ENCODE results near the gene PHTF1. TPM values are rescaled to one million over a fixed set of nuclear protein-coding genes. Genes with fewer than 3 reads are reported as not detected.

PHTF1 gene
- total RNA-seq, 4 donors from 2014 or later, result 11.3 to 23.3 (median 17.9) TPM

DNA sequence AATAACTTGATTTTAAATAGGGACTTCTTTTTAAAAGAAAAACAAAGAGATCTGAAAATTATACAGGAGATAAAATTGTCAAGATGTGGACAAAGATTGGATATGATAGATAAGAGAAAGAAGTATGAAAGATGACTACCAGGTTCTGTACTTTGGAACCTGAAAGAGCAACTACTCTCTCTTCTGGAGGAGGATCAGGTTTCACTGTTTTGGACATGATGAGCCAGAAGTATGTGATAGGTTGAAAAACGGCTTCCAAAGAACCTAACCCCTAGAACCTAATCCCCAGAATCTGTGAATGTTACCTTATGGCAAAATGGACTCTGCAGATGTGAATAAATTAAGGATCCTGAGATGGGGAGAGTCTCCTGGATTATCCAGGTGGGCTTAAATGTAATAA lies 26.8 kb upstream of the PHTF1 start:
- no peaks in the 10 kb centered on the region for H3K27me3 ChIP-seq
- peaks cover 6 to 60% (median 23%) of the 10 kb centered on the region in 4 donors for H3K4me1 ChIP-seq
- DNase-seq (ENCODE audit: low spot score in 2 of 2), result no peak
- H3K27ac ChIP-seq, result no peak overlapping the region
- no peaks in the 10 kb centered on the region for H3K36me3 ChIP-seq
- H3K9me3 ChIP-seq, result no peaks in the 10 kb centered on the region
- 55 to 81% methylated on average over 1 of the region's 1 CpG for WGBS, 2 donors
- H3K4me3 ChIP-seq, result no peak overlapping the region
- no peak for TF ChIP-seq EP300 (IDR thresholded peaks at IDR 0.05)
- TF ChIP-seq POLR2A (IDR thresholded peaks at IDR 0.05), result no peak
- TF ChIP-seq, protein P1, sequence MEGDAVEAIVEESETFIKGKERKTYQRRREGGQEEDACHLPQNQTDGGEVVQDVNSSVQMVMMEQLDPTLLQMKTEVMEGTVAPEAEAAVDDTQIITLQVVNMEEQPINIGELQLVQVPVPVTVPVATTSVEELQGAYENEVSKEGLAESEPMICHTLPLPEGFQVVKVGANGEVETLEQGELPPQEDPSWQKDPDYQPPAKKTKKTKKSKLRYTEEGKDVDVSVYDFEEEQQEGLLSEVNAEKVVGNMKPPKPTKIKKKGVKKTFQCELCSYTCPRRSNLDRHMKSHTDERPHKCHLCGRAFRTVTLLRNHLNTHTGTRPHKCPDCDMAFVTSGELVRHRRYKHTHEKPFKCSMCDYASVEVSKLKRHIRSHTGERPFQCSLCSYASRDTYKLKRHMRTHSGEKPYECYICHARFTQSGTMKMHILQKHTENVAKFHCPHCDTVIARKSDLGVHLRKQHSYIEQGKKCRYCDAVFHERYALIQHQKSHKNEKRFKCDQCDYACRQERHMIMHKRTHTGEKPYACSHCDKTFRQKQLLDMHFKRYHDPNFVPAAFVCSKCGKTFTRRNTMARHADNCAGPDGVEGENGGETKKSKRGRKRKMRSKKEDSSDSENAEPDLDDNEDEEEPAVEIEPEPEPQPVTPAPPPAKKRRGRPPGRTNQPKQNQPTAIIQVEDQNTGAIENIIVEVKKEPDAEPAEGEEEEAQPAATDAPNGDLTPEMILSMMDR (IDR thresholded peaks at IDR 0.05), result no peak

- peak overlapping the region in 1 of 4 donors; percentile 32 for H3K27ac ChIP-seq
Observed at GRCh38 chr1:113784104-113784779, 25.0 kb upstream of the PHTF1 start.

GRCh38 chr1:113783254-113784103 lies 24.2 kb upstream of the PHTF1 start:
- Histone ChIP-seq H3K9me3 (no peaks in the 10 kb centered on the region), H3K36me3 (no peaks in the 10 kb centered on the region), H3K4me1 (peaks cover 6 to 59% (median 23%) of the 10 kb centered on the region in 4 donors), H3K4me3 (no peak overlapping the region), H3K27me3 (no peaks in the 10 kb centered on the region), H3K27ac (peak overlapping the region in 2 of 4 donors; percentile 19 to 32)
- peak in 1 of 2 donors; percentile 43 for DNase-seq (ENCODE audit: low spot score in 2 of 2)
- 33 to 46% methylated on average over 4 of the region's 4 CpGs for WGBS, 2 donors
- TF ChIP-seq POLR2A (IDR thresholded peaks at IDR 0.05) (no peak), EP300 (IDR thresholded peaks at IDR 0.05) (peak in 1 of 2 donors; percentile 57)

More at GRCh38 chr1:113784104-113784779, 25.0 kb upstream of the PHTF1 start:
- DNase-seq (ENCODE audit: low spot score in 2 of 2), result no peak
- Histone ChIP-seq H3K9me3 (no peaks in the 10 kb centered on the region), H3K4me1 (peaks cover 6 to 64% (median 23%) of the 10 kb centered on the region in 4 donors), H3K27me3 (no peaks in the 10 kb centered on the region), H3K36me3 (no peaks in the 10 kb centered on the region), H3K4me3 (no peak overlapping the region)
- WGBS, 2 donors, result 85 to 92% methylated on average over 5 of the region's 5 CpGs
- TF ChIP-seq POLR2A (IDR thresholded peaks at IDR 0.05), result no peak
- TF ChIP-seq, protein P1 (IDR thresholded peaks at IDR 0.05), result no peak
- TF ChIP-seq EP300 (IDR thresholded peaks at IDR 0.05), result no peak

- Histone ChIP-seq H3K4me3 (no peak overlapping the region), H3K36me3 (no peaks in the 10 kb centered on the region), H3K9me3 (no peaks in the 10 kb centered on the region), H3K27ac (no peak overlapping the region), H3K27me3 (no peaks in the 10 kb centered on the region), H3K4me1 (peaks cover 6 to 54% (median 23%) of the 10 kb centered on the region in 4 donors)
- 22 to 29% methylated on average over 2 of the region's 2 CpGs for WGBS, 2 donors
- TF ChIP-seq EP300 (IDR thresholded peaks at IDR 0.05) (no peak), POLR2A (IDR thresholded peaks at IDR 0.05) (no peak)
- TF ChIP-seq, protein P1 (IDR thresholded peaks at IDR 0.05), result no peak
- DNase-seq (ENCODE audit: low spot score in 2 of 2), result no peak
Observed at GRCh38 chr1:113782406-113782805, 23.1 kb upstream of the PHTF1 start.

- 77 to 85% methylated on average over 5 of the region's 5 CpGs for WGBS, 2 donors
- DNase-seq (ENCODE audit: low spot score in 2 of 2), result no peak
- H3K4me1 ChIP-seq, result peaks cover 6 to 51% (median 23%) of the 10 kb centered on the region in 4 donors
- no peaks in the 10 kb centered on the region for H3K27me3 ChIP-seq
- no peaks in the 10 kb centered on the region for H3K9me3 ChIP-seq
- H3K36me3 ChIP-seq, result peaks cover 0 to 17% (median 0%) of the 10 kb centered on the region in 3 donors
- no peak overlapping the region for H3K4me3 ChIP-seq
- no peak for TF ChIP-seq EP300 (IDR thresholded peaks at IDR 0.05)
- TF ChIP-seq, protein P1 (IDR thresholded peaks at IDR 0.05), result no peak
- no peak for TF ChIP-seq POLR2A (IDR thresholded peaks at IDR 0.05)
- H3K27ac ChIP-seq, result peak overlapping the region in 1 of 4 donors; percentile 3
Observed at GRCh38 chr1:113780374-113781146, 21.3 kb upstream of the PHTF1 start.
